ENCODE measurements around the gene HSPA12B.
A peak's percentile ranks its signal among the peaks of the same experiment; 100 is the strongest.

HSPA12B gene

GRCh38 chr20:3749087-3749688 is 16.7 kb downstream of the HSPA12B start:
- no peak for DNase-seq (ENCODE audit: low spot score)

GRCh38 chr20:3749689-3750531 is 17.4 kb downstream of the HSPA12B start:
- no peak for DNase-seq (ENCODE audit: low spot score)

GRCh38 chr20:3751305-3751674 is 18.8 kb downstream of the HSPA12B start:
- DNase-seq (ENCODE audit: low spot score): no peak

- DNase-seq (ENCODE audit: low spot score): no peak
Measured at GRCh38 chr20:3751675-3752385, 19.3 kb downstream of the HSPA12B start.

GRCh38 chr20:3752386-3752759 is 19.9 kb downstream of the HSPA12B start:
- DNase-seq (ENCODE audit: low spot score): no peak

GRCh38 chr20:3753098-3753497 is 20.6 kb downstream of the HSPA12B start:
- DNase-seq (ENCODE audit: low spot score): peak; percentile 45

- no peak for DNase-seq (ENCODE audit: low spot score)
Measured at GRCh38 chr20:3753501-3754275, 21.2 kb downstream of the HSPA12B start.

GRCh38 chr20:3754276-3754630 is 21.8 kb downstream of the HSPA12B start:
- no peak for DNase-seq (ENCODE audit: low spot score)

- no peak for DNase-seq (ENCODE audit: low spot score)
Measured at GRCh38 chr20:3755269-3755668, 22.8 kb downstream of the HSPA12B start.

GRCh38 chr20:3755814-3756480 is 23.5 kb downstream of the HSPA12B start:
- no peak for DNase-seq (ENCODE audit: low spot score)

- no peak for DNase-seq (ENCODE audit: low spot score)
Measured at GRCh38 chr20:3757268-3757667, 24.8 kb downstream of the HSPA12B start.

GRCh38 chr20:3758566-3758965 is 26.1 kb downstream of the HSPA12B start:
- no peak for DNase-seq (ENCODE audit: low spot score)

GRCh38 chr20:3759316-3759823 is 26.9 kb downstream of the HSPA12B start:
- no peak for DNase-seq (ENCODE audit: low spot score)

- DNase-seq (ENCODE audit: low spot score): no peak
Measured at GRCh38 chr20:3759884-3760283, 27.4 kb downstream of the HSPA12B start.

- no peak for DNase-seq (ENCODE audit: low spot score)
Measured at GRCh38 chr20:3760655-3761348, 28.3 kb downstream of the HSPA12B start.

GRCh38 chr20:3763671-3764601 is 31.5 kb downstream of the HSPA12B start:
- no peak for DNase-seq (ENCODE audit: low spot score)

GRCh38 chr20:3764659-3765058 is 32.2 kb downstream of the HSPA12B start:
- no peak for DNase-seq (ENCODE audit: low spot score)

GRCh38 chr20:3765171-3765882 is 32.8 kb downstream of the HSPA12B start:
- no peak for DNase-seq (ENCODE audit: low spot score)

- DNase-seq (ENCODE audit: low spot score): peak; percentile 29
Measured at GRCh38 chr20:3766422-3767109, 34.1 kb downstream of the HSPA12B start.
